Measurements from ENCODE around the gene ERBB4.

ERBB4 gene

DNA sequence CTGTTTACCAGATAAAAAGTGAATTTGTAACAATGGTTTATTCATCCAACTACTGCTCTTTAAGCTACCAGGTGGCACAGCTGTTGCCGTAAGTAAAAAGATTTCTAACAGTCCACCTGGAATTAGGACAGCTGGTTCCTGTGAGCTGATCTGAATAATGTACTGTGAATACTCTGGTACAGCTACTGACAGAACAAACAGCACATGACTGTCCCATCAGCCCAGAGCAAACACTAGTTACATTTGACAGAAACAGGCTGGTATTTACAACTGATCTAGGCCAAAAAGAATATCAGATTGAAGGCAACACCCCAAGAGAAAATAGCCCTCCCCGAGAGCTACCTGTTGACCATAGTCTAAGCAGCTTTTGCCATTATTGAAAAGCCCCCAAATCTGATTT lies 1141.8 kb downstream of the ERBB4 start:
- no peak for TF ChIP-seq ESRRG (CRISPR knock-in tag; IDR thresholded peaks at IDR 0.05)
- TF ChIP-seq TOX (CRISPR knock-in tag; IDR thresholded peaks at IDR 0.05; ENCODE audit: borderline replicate concordance), result no peak
- TF ChIP-seq ZFP30 (CRISPR knock-in tag; IDR thresholded peaks at IDR 0.05), result no peak
- TF ChIP-seq, protein P1, sequence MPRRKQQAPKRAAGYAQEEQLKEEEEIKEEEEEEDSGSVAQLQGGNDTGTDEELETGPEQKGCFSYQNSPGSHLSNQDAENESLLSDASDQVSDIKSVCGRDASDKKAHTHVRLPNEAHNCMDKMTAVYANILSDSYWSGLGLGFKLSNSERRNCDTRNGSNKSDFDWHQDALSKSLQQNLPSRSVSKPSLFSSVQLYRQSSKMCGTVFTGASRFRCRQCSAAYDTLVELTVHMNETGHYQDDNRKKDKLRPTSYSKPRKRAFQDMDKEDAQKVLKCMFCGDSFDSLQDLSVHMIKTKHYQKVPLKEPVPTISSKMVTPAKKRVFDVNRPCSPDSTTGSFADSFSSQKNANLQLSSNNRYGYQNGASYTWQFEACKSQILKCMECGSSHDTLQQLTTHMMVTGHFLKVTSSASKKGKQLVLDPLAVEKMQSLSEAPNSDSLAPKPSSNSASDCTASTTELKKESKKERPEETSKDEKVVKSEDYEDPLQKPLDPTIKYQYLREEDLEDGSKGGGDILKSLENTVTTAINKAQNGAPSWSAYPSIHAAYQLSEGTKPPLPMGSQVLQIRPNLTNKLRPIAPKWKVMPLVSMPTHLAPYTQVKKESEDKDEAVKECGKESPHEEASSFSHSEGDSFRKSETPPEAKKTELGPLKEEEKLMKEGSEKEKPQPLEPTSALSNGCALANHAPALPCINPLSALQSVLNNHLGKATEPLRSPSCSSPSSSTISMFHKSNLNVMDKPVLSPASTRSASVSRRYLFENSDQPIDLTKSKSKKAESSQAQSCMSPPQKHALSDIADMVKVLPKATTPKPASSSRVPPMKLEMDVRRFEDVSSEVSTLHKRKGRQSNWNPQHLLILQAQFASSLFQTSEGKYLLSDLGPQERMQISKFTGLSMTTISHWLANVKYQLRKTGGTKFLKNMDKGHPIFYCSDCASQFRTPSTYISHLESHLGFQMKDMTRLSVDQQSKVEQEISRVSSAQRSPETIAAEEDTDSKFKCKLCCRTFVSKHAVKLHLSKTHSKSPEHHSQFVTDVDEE (CRISPR knock-in tag; IDR thresholded peaks at IDR 0.05), result no peak
- TF ChIP-seq ZNF8 (CRISPR knock-in tag; IDR thresholded peaks at IDR 0.05), result no peak
- ATAC-seq, result no peak

DNA sequence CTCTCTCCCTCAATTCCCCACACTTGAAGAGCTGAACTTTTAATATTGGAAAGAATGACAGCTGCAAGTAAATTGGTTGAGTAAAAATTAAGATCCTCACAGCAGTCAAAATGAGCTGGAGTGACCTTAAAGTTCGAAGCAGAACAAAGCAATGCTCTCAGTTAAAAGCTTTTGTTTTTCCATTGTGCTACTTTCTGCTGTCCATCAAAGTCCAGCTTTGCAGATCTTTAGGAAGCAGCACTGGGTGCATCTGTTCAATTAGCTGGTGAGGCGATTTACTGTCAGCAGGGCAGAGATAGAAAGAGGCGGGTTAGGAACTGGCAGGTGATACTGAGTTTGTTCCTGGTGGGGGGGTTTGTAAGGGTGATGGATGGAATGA lies 1147.4 kb downstream of the ERBB4 start:
- no peak for ATAC-seq

More for the DNA sequence above, 1147.4 kb downstream of the ERBB4 start:
- TF ChIP-seq OSR1 (CRISPR knock-in tag; IDR thresholded peaks at IDR 0.05) (no peak), GLIS3 (CRISPR knock-in tag; IDR thresholded peaks at IDR 0.05) (no peak), ZNF8 (CRISPR knock-in tag; IDR thresholded peaks at IDR 0.05) (no peak), PPARA (CRISPR knock-in tag; IDR thresholded peaks at IDR 0.05; ENCODE audit: borderline replicate concordance) (no peak), ARNTL (CRISPR knock-in tag; IDR thresholded peaks at IDR 0.05; ENCODE audit: borderline replicate concordance, low read depth) (no peak), TCF4 (CRISPR knock-in tag; IDR thresholded peaks at IDR 0.05; ENCODE audit: borderline replicate concordance) (no peak), ZC3H10 (CRISPR knock-in tag; IDR thresholded peaks at IDR 0.05) (no peak), RARB (CRISPR knock-in tag; IDR thresholded peaks at IDR 0.05) (no peak), CSDC2 (CRISPR knock-in tag; IDR thresholded peaks at IDR 0.05) (no peak), ESRRG (CRISPR knock-in tag; IDR thresholded peaks at IDR 0.05) (no peak), ZFP30 (CRISPR knock-in tag; IDR thresholded peaks at IDR 0.05) (no peak), BACH2 (CRISPR knock-in tag; IDR thresholded peaks at IDR 0.05; ENCODE audit: borderline replicate concordance) (no peak), ZFP3 (CRISPR knock-in tag; IDR thresholded peaks at IDR 0.05) (no peak), SNAI2 (CRISPR knock-in tag; IDR thresholded peaks at IDR 0.05) (no peak), ZNF70 (CRISPR knock-in tag; IDR thresholded peaks at IDR 0.05) (no peak)
- TF ChIP-seq, protein P2, sequence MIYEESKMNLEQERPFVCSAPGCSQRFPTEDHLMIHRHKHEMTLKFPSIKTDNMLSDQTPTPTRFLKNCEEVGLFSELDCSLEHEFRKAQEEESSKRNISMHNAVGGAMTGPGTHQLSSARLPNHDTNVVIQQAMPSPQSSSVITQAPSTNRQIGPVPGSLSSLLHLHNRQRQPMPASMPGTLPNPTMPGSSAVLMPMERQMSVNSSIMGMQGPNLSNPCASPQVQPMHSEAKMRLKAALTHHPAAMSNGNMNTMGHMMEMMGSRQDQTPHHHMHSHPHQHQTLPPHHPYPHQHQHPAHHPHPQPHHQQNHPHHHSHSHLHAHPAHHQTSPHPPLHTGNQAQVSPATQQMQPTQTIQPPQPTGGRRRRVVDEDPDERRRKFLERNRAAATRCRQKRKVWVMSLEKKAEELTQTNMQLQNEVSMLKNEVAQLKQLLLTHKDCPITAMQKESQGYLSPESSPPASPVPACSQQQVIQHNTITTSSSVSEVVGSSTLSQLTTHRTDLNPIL (CRISPR knock-in tag; IDR thresholded peaks at IDR 0.05; ENCODE audit: low read depth), result no peak
- TF ChIP-seq, protein P1 (CRISPR knock-in tag; IDR thresholded peaks at IDR 0.05), result no peak
- TF ChIP-seq, protein P3, sequence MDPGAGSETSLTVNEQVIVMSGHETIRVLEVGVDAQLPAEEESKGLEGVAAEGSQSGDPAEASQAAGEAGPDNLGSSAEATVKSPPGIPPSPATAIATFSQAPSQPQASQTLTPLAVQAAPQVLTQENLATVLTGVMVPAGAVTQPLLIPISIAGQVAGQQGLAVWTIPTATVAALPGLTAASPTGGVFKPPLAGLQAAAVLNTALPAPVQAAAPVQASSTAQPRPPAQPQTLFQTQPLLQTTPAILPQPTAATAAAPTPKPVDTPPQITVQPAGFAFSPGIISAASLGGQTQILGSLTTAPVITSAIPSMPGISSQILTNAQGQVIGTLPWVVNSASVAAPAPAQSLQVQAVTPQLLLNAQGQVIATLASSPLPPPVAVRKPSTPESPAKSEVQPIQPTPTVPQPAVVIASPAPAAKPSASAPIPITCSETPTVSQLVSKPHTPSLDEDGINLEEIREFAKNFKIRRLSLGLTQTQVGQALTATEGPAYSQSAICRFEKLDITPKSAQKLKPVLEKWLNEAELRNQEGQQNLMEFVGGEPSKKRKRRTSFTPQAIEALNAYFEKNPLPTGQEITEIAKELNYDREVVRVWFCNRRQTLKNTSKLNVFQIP (CRISPR knock-in tag; IDR thresholded peaks at IDR 0.05; ENCODE audit: borderline replicate concordance, low read depth), result no peak
- TF ChIP-seq, protein P4, sequence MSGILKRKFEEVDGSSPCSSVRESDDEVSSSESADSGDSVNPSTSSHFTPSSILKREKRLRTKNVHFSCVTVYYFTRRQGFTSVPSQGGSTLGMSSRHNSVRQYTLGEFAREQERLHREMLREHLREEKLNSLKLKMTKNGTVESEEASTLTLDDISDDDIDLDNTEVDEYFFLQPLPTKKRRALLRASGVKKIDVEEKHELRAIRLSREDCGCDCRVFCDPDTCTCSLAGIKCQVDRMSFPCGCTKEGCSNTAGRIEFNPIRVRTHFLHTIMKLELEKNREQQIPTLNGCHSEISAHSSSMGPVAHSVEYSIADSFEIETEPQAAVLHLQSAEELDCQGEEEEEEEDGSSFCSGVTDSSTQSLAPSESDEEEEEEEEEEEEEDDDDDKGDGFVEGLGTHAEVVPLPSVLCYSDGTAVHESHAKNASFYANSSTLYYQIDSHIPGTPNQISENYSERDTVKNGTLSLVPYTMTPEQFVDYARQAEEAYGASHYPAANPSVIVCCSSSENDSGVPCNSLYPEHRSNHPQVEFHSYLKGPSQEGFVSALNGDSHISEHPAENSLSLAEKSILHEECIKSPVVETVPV (CRISPR knock-in tag; IDR thresholded peaks at IDR 0.05), result no peak
- TF ChIP-seq, protein P5, sequence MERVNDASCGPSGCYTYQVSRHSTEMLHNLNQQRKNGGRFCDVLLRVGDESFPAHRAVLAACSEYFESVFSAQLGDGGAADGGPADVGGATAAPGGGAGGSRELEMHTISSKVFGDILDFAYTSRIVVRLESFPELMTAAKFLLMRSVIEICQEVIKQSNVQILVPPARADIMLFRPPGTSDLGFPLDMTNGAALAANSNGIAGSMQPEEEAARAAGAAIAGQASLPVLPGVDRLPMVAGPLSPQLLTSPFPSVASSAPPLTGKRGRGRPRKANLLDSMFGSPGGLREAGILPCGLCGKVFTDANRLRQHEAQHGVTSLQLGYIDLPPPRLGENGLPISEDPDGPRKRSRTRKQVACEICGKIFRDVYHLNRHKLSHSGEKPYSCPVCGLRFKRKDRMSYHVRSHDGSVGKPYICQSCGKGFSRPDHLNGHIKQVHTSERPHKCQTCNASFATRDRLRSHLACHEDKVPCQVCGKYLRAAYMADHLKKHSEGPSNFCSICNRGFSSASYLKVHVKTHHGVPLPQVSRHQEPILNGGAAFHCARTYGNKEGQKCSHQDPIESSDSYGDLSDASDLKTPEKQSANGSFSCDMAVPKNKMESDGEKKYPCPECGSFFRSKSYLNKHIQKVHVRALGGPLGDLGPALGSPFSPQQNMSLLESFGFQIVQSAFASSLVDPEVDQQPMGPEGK (CRISPR knock-in tag; IDR thresholded peaks at IDR 0.05; ENCODE audit: borderline replicate concordance), result no peak

Measured in SK-N-SH treated with all-trans-retinoic acid at 6 μM for 48 hours (cell line).